ENCODE data around the gene RYR2.
"Not testable (repeated sequence)": the region's sequence is repeated elsewhere in the genome, so short reads cannot be mapped to it uniquely, and the experiment has no call there.

RYR2 gene

GRCh38 chr1:237267743-237268142 is 225.8 kb downstream of the RYR2 start:
- Histone ChIP-seq H3K27ac (ENCODE audit: insufficient read depth, low read depth, low read length, poor library complexity, severe bottlenecking) (no peak overlapping the region), H3K4me1 (ENCODE audit: control insufficient read depth, insufficient read depth, low read length) (no peaks in the 10 kb centered on the region), H3K36me3 (ENCODE audit: control insufficient read depth, insufficient read depth, low read length) (no peaks in the 10 kb centered on the region), H3K27me3 (ENCODE audit: control insufficient read depth, insufficient read depth, low read length, poor library complexity, severe bottlenecking) (no peaks in the 10 kb centered on the region), H3K4me3 (ENCODE audit: insufficient read depth, low read depth, low read length) (no peak overlapping the region), H3K9me3 (ENCODE audit: control insufficient read depth, low read length) (no peaks in the 10 kb centered on the region)
- WGBS, 2 experiments = 95 to 100% methylated on average over 2 of the region's 2 CpGs

GRCh38 chr1:237269938-237270337 is 228.0 kb downstream of the RYR2 start:
- Histone ChIP-seq H3K27me3 (ENCODE audit: control insufficient read depth, insufficient read depth, low read length, poor library complexity, severe bottlenecking) (no peaks in the 10 kb centered on the region), H3K36me3 (ENCODE audit: control insufficient read depth, insufficient read depth, low read length) (no peaks in the 10 kb centered on the region), H3K27ac (ENCODE audit: insufficient read depth, low read depth, low read length, poor library complexity, severe bottlenecking) (no peak overlapping the region), H3K4me3 (ENCODE audit: insufficient read depth, low read depth, low read length) (no peak overlapping the region), H3K4me1 (ENCODE audit: control insufficient read depth, insufficient read depth, low read length) (no peaks in the 10 kb centered on the region), H3K9me3 (ENCODE audit: control insufficient read depth, low read length) (no peaks in the 10 kb centered on the region)
- 85 to 94% methylated on average over 3 to 4 of the region's 4 CpGs for WGBS, 2 experiments

DNA sequence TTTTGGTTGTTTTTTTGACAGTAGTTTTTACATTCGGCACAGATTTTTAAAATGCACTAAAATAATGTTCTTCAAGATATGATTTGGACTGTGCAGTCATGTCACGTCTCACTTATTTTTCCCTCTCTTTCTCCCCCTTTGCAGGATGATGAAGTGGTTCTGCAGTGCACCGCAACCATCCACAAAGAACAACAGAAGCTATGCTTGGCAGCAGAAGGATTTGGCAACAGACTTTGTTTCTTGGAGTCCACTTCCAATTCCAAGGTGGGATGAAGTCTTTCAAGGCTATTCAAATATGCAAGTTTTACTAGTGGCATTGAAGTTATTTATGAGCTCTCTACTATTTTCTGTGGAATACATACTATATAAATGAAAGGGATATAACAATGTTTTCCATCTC is 228.4 kb downstream of the RYR2 start:
- no peaks in the 10 kb centered on the region for H3K4me1 ChIP-seq (ENCODE audit: control insufficient read depth, insufficient read depth, low read length)
- no peak overlapping the region for H3K4me3 ChIP-seq (ENCODE audit: insufficient read depth, low read depth, low read length)
- H3K9me3 ChIP-seq (ENCODE audit: control insufficient read depth, low read length) = no peaks in the 10 kb centered on the region
- no peak overlapping the region for H3K27ac ChIP-seq (ENCODE audit: insufficient read depth, low read depth, low read length, poor library complexity, severe bottlenecking)
- H3K36me3 ChIP-seq (ENCODE audit: control insufficient read depth, insufficient read depth, low read length) = no peaks in the 10 kb centered on the region
- no peaks in the 10 kb centered on the region for H3K27me3 ChIP-seq (ENCODE audit: control insufficient read depth, insufficient read depth, low read length, poor library complexity, severe bottlenecking)
- 94 to 97% methylated on average over 2 to 3 of the region's 3 CpGs for WGBS, 2 experiments

- WGBS, 2 experiments = 83 to 100% methylated on average over 1 of the region's 3 CpGs
- not testable (repeated sequence) for H3K9me3 ChIP-seq (ENCODE audit: control insufficient read depth, low read length); H3K4me1 ChIP-seq (ENCODE audit: control insufficient read depth, insufficient read depth, low read length); H3K36me3 ChIP-seq (ENCODE audit: control insufficient read depth, insufficient read depth, low read length); H3K4me3 ChIP-seq (ENCODE audit: insufficient read depth, low read depth, low read length); H3K27ac ChIP-seq (ENCODE audit: insufficient read depth, low read depth, low read length, poor library complexity, severe bottlenecking); H3K27me3 ChIP-seq (ENCODE audit: control insufficient read depth, insufficient read depth, low read length, poor library complexity, severe bottlenecking)
Observed at GRCh38 chr1:237277994-237278393, 236.0 kb downstream of the RYR2 start.

- H3K9me3 ChIP-seq (ENCODE audit: control insufficient read depth, low read length) = no peaks in the 10 kb centered on the region
- WGBS, 2 experiments = 40% methylated on average over 1 of the region's 1 CpG; no CpG with 5 or more reads in 1 of the 2 experiments
- H3K4me1 ChIP-seq (ENCODE audit: control insufficient read depth, insufficient read depth, low read length) = no peaks in the 10 kb centered on the region
- H3K36me3 ChIP-seq (ENCODE audit: control insufficient read depth, insufficient read depth, low read length) = no peaks in the 10 kb centered on the region
- no peak overlapping the region for H3K27ac ChIP-seq (ENCODE audit: insufficient read depth, low read depth, low read length, poor library complexity, severe bottlenecking)
- no peaks in the 10 kb centered on the region for H3K27me3 ChIP-seq (ENCODE audit: control insufficient read depth, insufficient read depth, low read length, poor library complexity, severe bottlenecking)
- H3K4me3 ChIP-seq (ENCODE audit: insufficient read depth, low read depth, low read length) = no peak overlapping the region
Observed at GRCh38 chr1:237279629-237280028, 237.6 kb downstream of the RYR2 start.

- H3K4me3 ChIP-seq (ENCODE audit: insufficient read depth, low read depth, low read length) = no peak overlapping the region
- no peaks in the 10 kb centered on the region for H3K4me1 ChIP-seq (ENCODE audit: control insufficient read depth, insufficient read depth, low read length)
- no peaks in the 10 kb centered on the region for H3K36me3 ChIP-seq (ENCODE audit: control insufficient read depth, insufficient read depth, low read length)
- no peak overlapping the region for H3K27ac ChIP-seq (ENCODE audit: insufficient read depth, low read depth, low read length, poor library complexity, severe bottlenecking)
- no peaks in the 10 kb centered on the region for H3K9me3 ChIP-seq (ENCODE audit: control insufficient read depth, low read length)
- no peaks in the 10 kb centered on the region for H3K27me3 ChIP-seq (ENCODE audit: control insufficient read depth, insufficient read depth, low read length, poor library complexity, severe bottlenecking)
- WGBS, 2 experiments = 82 to 90% methylated on average over 2 of the region's 2 CpGs
Observed at GRCh38 chr1:237281481-237281880, 239.5 kb downstream of the RYR2 start.

GRCh38 chr1:237282208-237282783 is 240.3 kb downstream of the RYR2 start:
- WGBS, 2 experiments = 87 to 93% methylated on average over 3 of the region's 3 CpGs
- no peaks in the 10 kb centered on the region for H3K4me1 ChIP-seq (ENCODE audit: control insufficient read depth, insufficient read depth, low read length)
- no peaks in the 10 kb centered on the region for H3K36me3 ChIP-seq (ENCODE audit: control insufficient read depth, insufficient read depth, low read length)
- H3K27ac ChIP-seq (ENCODE audit: insufficient read depth, low read depth, low read length, poor library complexity, severe bottlenecking) = no peak overlapping the region
- H3K27me3 ChIP-seq (ENCODE audit: control insufficient read depth, insufficient read depth, low read length, poor library complexity, severe bottlenecking) = no peaks in the 10 kb centered on the region
- no peak overlapping the region for H3K4me3 ChIP-seq (ENCODE audit: insufficient read depth, low read depth, low read length)
- H3K9me3 ChIP-seq (ENCODE audit: control insufficient read depth, low read length) = no peaks in the 10 kb centered on the region

- Histone ChIP-seq H3K27ac (ENCODE audit: insufficient read depth, low read depth, low read length, poor library complexity, severe bottlenecking) (no peak overlapping the region), H3K36me3 (ENCODE audit: control insufficient read depth, insufficient read depth, low read length) (no peaks in the 10 kb centered on the region), H3K4me3 (ENCODE audit: insufficient read depth, low read depth, low read length) (no peak overlapping the region), H3K9me3 (ENCODE audit: control insufficient read depth, low read length) (no peaks in the 10 kb centered on the region), H3K4me1 (ENCODE audit: control insufficient read depth, insufficient read depth, low read length) (no peaks in the 10 kb centered on the region), H3K27me3 (ENCODE audit: control insufficient read depth, insufficient read depth, low read length, poor library complexity, severe bottlenecking) (no peaks in the 10 kb centered on the region)
- 62 to 69% methylated on average over 6 of the region's 6 CpGs for WGBS, 2 experiments
Observed at GRCh38 chr1:237287876-237288521, 246.0 kb downstream of the RYR2 start.

GRCh38 chr1:237293804-237294203 is 251.8 kb downstream of the RYR2 start:
- 88 to 100% methylated on average over 2 of the region's 2 CpGs for WGBS, 2 experiments
- Histone ChIP-seq H3K4me1 (ENCODE audit: control insufficient read depth, insufficient read depth, low read length) (no peaks in the 10 kb centered on the region), H3K27ac (ENCODE audit: insufficient read depth, low read depth, low read length, poor library complexity, severe bottlenecking) (no peak overlapping the region), H3K36me3 (ENCODE audit: control insufficient read depth, insufficient read depth, low read length) (no peaks in the 10 kb centered on the region), H3K4me3 (ENCODE audit: insufficient read depth, low read depth, low read length) (no peak overlapping the region), H3K9me3 (ENCODE audit: control insufficient read depth, low read length) (no peaks in the 10 kb centered on the region), H3K27me3 (ENCODE audit: control insufficient read depth, insufficient read depth, low read length, poor library complexity, severe bottlenecking) (no peaks in the 10 kb centered on the region)

GRCh38 chr1:237296861-237297260 is 254.9 kb downstream of the RYR2 start:
- Histone ChIP-seq H3K9me3 (ENCODE audit: control insufficient read depth, low read length) (no peaks in the 10 kb centered on the region), H3K36me3 (ENCODE audit: control insufficient read depth, insufficient read depth, low read length) (no peaks in the 10 kb centered on the region), H3K4me3 (ENCODE audit: insufficient read depth, low read depth, low read length) (no peak overlapping the region), H3K27me3 (ENCODE audit: control insufficient read depth, insufficient read depth, low read length, poor library complexity, severe bottlenecking) (no peaks in the 10 kb centered on the region), H3K4me1 (ENCODE audit: control insufficient read depth, insufficient read depth, low read length) (no peaks in the 10 kb centered on the region), H3K27ac (ENCODE audit: insufficient read depth, low read depth, low read length, poor library complexity, severe bottlenecking) (no peak overlapping the region)
- WGBS, 2 experiments = 88 to 100% methylated on average over 1 to 3 of the region's 4 CpGs
